ENCODE data around the gene UFD1. TPM values are rescaled to one million over a fixed set of nuclear protein-coding genes. Genes with fewer than 3 reads are reported as not detected.

UFD1 gene
- total and polyA plus RNA-seq, 2 of the 13 experiments (the other 11 are each of a cell fraction or from before 2014, with no cell fraction given): 47.9 to 51.1 TPM

DNA sequence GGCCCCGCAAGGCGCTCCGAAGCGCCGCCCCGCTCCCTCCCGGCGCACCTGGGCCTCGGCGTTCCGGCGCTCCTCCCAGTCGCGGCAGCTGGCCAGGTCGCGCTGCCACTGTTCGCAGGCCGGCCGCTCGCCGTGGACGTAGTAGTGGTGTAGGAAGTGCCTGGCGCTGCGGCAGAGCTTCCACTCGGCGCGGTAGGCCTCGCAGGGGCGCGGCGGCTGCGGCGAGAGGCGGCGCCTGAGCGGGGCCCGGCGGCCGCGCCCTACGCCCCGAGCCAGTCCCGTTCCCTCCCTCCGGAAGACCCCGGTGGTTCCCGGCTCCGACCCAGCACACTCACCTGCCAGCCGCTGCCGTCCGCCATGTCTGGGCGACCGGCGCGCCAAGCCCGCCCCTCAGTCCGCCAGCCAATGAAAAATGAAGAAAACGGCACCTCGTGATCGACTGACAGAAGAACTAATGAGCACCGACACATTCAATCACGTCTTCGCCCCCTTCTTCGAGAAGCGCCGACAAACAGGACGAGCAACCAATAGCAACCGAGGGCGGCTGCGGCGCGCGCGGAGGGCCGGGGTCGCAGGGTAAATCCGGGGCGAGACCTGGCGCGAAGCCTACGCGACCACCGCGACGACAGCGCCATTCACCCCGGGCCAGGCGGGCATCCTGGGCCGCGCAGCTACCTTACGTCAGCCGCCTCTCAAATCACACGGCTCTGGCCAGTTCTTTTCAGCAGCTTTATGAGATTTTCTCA is 31.5 kb downstream of the UFD1 start, which contains the start of gene C22orf39 (continued):
- TF ChIP-seq, protein P1, sequence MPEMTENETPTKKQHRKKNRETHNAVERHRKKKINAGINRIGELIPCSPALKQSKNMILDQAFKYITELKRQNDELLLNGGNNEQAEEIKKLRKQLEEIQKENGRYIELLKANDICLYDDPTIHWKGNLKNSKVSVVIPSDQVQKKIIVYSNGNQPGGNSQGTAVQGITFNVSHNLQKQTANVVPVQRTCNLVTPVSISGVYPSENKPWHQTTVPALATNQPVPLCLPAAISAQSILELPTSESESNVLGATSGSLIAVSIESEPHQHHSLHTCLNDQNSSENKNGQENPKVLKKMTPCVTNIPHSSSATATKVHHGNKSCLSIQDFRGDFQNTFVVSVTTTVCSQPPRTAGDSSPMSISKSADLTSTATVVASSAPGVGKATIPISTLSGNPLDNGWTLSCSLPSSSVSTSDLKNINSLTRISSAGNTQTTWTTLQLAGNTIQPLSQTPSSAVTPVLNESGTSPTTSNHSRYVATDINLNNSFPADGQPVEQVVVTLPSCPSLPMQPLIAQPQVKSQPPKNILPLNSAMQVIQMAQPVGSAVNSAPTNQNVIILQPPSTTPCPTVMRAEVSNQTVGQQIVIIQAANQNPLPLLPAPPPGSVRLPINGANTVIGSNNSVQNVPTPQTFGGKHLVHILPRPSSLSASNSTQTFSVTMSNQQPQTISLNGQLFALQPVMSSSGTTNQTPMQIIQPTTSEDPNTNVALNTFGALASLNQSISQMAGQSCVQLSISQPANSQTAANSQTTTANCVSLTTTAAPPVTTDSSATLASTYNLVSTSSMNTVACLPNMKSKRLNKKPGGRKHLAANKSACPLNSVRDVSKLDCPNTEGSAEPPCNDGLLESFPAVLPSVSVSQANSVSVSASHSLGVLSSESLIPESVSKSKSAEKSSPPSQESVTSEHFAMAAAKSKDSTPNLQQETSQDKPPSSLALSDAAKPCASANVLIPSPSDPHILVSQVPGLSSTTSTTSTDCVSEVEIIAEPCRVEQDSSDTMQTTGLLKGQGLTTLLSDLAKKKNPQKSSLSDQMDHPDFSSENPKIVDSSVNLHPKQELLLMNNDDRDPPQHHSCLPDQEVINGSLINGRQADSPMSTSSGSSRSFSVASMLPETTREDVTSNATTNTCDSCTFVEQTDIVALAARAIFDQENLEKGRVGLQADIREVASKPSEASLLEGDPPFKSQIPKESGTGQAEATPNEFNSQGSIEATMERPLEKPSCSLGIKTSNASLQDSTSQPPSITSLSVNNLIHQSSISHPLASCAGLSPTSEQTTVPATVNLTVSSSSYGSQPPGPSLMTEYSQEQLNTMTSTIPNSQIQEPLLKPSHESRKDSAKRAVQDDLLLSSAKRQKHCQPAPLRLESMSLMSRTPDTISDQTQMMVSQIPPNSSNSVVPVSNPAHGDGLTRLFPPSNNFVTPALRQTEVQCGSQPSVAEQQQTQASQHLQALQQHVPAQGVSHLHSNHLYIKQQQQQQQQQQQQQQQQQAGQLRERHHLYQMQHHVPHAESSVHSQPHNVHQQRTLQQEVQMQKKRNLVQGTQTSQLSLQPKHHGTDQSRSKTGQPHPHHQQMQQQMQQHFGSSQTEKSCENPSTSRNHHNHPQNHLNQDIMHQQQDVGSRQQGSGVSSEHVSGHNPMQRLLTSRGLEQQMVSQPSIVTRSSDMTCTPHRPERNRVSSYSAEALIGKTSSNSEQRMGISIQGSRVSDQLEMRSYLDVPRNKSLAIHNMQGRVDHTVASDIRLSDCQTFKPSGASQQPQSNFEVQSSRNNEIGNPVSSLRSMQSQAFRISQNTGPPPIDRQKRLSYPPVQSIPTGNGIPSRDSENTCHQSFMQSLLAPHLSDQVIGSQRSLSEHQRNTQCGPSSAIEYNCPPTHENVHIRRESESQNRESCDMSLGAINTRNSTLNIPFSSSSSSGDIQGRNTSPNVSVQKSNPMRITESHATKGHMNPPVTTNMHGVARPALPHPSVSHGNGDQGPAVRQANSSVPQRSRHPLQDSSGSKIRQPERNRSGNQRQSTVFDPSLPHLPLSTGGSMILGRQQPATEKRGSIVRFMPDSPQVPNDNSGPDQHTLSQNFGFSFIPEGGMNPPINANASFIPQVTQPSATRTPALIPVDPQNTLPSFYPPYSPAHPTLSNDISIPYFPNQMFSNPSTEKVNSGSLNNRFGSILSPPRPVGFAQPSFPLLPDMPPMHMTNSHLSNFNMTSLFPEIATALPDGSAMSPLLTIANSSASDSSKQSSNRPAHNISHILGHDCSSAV (CRISPR knock-in tag; IDR thresholded peaks at IDR 0.05; ENCODE audit: borderline replicate concordance): no peak
- TF ChIP-seq ZBTB4 (CRISPR knock-in tag; IDR thresholded peaks at IDR 0.05; ENCODE audit: borderline replicate concordance) (no peak), HMG20B (CRISPR knock-in tag; conservative IDR thresholded peaks at IDR 0.05) (no peak), ZSCAN20 (CRISPR knock-in tag; IDR thresholded peaks at IDR 0.05; ENCODE audit: borderline replicate concordance) (no peak; the same call in 1 of the 2 replicates), MZF1 (CRISPR knock-in tag; IDR thresholded peaks at IDR 0.05; ENCODE audit: borderline replicate concordance) (no peak), RCOR2 (CRISPR knock-in tag; IDR thresholded peaks at IDR 0.05) (no peak), MTF1 (CRISPR knock-in tag; IDR thresholded peaks at IDR 0.05) (0 out of 2 replicates have a peak, but pooled peaks have one; percentile 7), HCFC1 (IDR thresholded peaks at IDR 0.05; ENCODE audit: low read depth, low read length) (no peak), ZNF614 (CRISPR knock-in tag; IDR thresholded peaks at IDR 0.05; ENCODE audit: borderline replicate concordance) (no peak), ZNF414 (CRISPR knock-in tag; IDR thresholded peaks at IDR 0.05) (no peak)
- TF ChIP-seq, protein P2, sequence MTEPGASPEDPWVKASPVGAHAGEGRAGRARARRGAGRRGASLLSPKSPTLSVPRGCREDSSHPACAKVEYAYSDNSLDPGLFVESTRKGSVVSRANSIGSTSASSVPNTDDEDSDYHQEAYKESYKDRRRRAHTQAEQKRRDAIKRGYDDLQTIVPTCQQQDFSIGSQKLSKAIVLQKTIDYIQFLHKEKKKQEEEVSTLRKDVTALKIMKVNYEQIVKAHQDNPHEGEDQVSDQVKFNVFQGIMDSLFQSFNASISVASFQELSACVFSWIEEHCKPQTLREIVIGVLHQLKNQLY (CRISPR knock-in tag; IDR thresholded peaks at IDR 0.05): no peak
- TF ChIP-seq, protein P3, sequence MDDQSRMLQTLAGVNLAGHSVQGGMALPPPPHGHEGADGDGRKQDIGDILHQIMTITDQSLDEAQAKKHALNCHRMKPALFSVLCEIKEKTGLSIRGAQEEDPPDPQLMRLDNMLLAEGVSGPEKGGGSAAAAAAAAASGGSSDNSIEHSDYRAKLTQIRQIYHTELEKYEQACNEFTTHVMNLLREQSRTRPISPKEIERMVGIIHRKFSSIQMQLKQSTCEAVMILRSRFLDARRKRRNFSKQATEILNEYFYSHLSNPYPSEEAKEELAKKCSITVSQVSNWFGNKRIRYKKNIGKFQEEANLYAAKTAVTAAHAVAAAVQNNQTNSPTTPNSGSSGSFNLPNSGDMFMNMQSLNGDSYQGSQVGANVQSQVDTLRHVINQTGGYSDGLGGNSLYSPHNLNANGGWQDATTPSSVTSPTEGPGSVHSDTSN (CRISPR knock-in tag; IDR thresholded peaks at IDR 0.05; ENCODE audit: borderline replicate concordance): peak; percentile 83; the same call in 1 of the 2 replicates

Measured in HepG2 (cell line).